H1 (cell line): ENCODE measurements around the gene HCST. TPM values are rescaled to one million over a fixed set of nuclear protein-coding genes. Genes with fewer than 3 reads are reported as not detected.

Experiments used
- CTCF ChIA-PET: fragments of 300-600 bp; sonication (Branson Sonifier 250); formaldehyde crosslinking; loops from one replicate; lab custom pipeline; 2021; ENCODE audit not compliant: partially characterized antibody; lab: Charles Lee
- POLR2A ChIA-PET: fragments of 300-600 bp; sonication (Branson Sonifier 250); formaldehyde crosslinking; loops from one replicate; lab custom pipeline; 2021; ENCODE audit warnings: inconsistent platforms; ENCODE audit not compliant: partially characterized antibody; lab: Charles Lee
- DNase-seq, 2 experiments: peaks; one replicate each; pipeline versions ENCODE4 v3.0.0 to v3.0.0-alpha.2; 2010 to 2022; ENCODE audit warnings: low spot score in 2 of 2, low read depth in 1 of 2, mixed read lengths in 1 of 2
- FAIRE-seq: peaks from 2 replicates; lab custom pipeline; 2011; peaks lifted over from hg19 to GRCh38; lab: Jason Lieb, UNC
- H2AFZ ChIP-seq: 2 replicates; pipeline ENCODE4 v1.8.1; 2012; ENCODE audit warnings: low read length, inconsistent platforms
- H2AK5ac ChIP-seq: 2 replicates; pipeline ENCODE4 v1.6.1; 2013; ENCODE audit warnings: low read depth, low read length
- H2BK120ac ChIP-seq: replicated peaks from 2 replicates; pipeline ENCODE3; 2013; ENCODE audit warnings: low read depth, low read length, inconsistent platforms
- H2BK12ac ChIP-seq: 2 replicates; pipeline ENCODE4 v1.6.1; 2013; ENCODE audit warnings: low read depth, low read length
- H2BK15ac ChIP-seq: 2 replicates; pipeline ENCODE4 v1.6.1; 2013; ENCODE audit warnings: low read length
- H2BK20ac ChIP-seq: 2 replicates; pipeline ENCODE4 v1.6.1; 2013; ENCODE audit warnings: low read length
- H2BK5ac ChIP-seq: 2 replicates; pipeline ENCODE4 v1.6.1; 2013; ENCODE audit warnings: low read depth, low read length
- H3K14ac ChIP-seq: 2 replicates; pipeline ENCODE4 v1.6.1; 2013; ENCODE audit warnings: inconsistent platforms; ENCODE audit not compliant: insufficient read length
- H3K18ac ChIP-seq: 2 replicates; pipeline ENCODE4 v1.6.1; 2013; ENCODE audit warnings: low read length; ENCODE audit errors: extremely low read depth
- H3K23ac ChIP-seq: 2 replicates; pipeline ENCODE4 v1.6.1; 2013; ENCODE audit warnings: inconsistent platforms; ENCODE audit not compliant: insufficient read length
- H3K23me2 ChIP-seq: 2 replicates; pipeline ENCODE4 v1.6.1; 2013; ENCODE audit warnings: low read depth, low read length
- H3K27ac ChIP-seq: 2 replicates; pipeline ENCODE4 v1.6.1; 2011; ENCODE audit warnings: low read depth, low read length, inconsistent platforms
- H3K27me3 ChIP-seq, 4 experiments: replicated peaks in 1 of 4; 1 replicate in 1 of 4; 2 replicates in 3 of 4; pipeline versions ENCODE4 v1.6.1 to v1.8.1; 2011 to 2013; ENCODE audit warnings: low read length in 3 of 4, mild to moderate bottlenecking in 3 of 4, inconsistent platforms in 2 of 4, mixed read lengths in 2 of 4, moderate library complexity in 1 of 4; ENCODE audit not compliant: control insufficient read depth in 3 of 4, insufficient read depth in 3 of 4; ENCODE audit errors: extremely low read depth in 1 of 4
- H3K36me3 ChIP-seq, 4 experiments: 2 replicates each; pipeline versions ENCODE4 v1.6.1 to v1.8.1; 2011 to 2013; ENCODE audit warnings: mild to moderate bottlenecking in 4 of 4, low read length in 3 of 4, moderate library complexity in 2 of 4, control low read depth in 1 of 4, inconsistent platforms in 1 of 4; ENCODE audit not compliant: insufficient read depth in 4 of 4, control insufficient read depth in 2 of 4
- H3K4ac ChIP-seq: replicated peaks from 2 replicates; pipeline ENCODE3; 2013; ENCODE audit warnings: low read length, low read depth, mixed read lengths, inconsistent platforms; ENCODE audit not compliant: insufficient read length
- H3K4me1 ChIP-seq, 4 experiments: replicated peaks in 1 of 4; 1 replicate in 1 of 4; 2 replicates in 3 of 4; pipeline versions ENCODE4 v1.6.1 to v1.8.1; 2011 to 2013; ENCODE audit warnings: low read length in 3 of 4, inconsistent platforms in 2 of 4, mixed read lengths in 1 of 4; ENCODE audit not compliant: insufficient read depth in 4 of 4, control insufficient read depth in 3 of 4
- H3K4me2 ChIP-seq, 2 experiments: 2 replicates each; pipeline versions ENCODE4 v1.6.1 to v1.8.1; 2011 to 2013; ENCODE audit warnings: low read depth in 2 of 2, low read length in 2 of 2, control low read depth in 1 of 2, inconsistent platforms in 1 of 2, mild to moderate bottlenecking in 1 of 2; ENCODE audit not compliant: insufficient read depth in 1 of 2
- H3K4me3 ChIP-seq, 4 experiments: fragments of 200-600, 300-600 bp in 1 of 4; sonication (generic), shearing (Covaris generic), sonication (Bioruptor Twin) in 1 of 4; 2 replicates each; pipeline versions ENCODE4 v1.5.1 to v1.8.1; 2011 to 2016; ENCODE audit warnings: low read length in 4 of 4, low read depth in 3 of 4, control low read depth in 2 of 4, inconsistent platforms in 2 of 4, mild to moderate bottlenecking in 2 of 4, mixed read lengths in 1 of 4, moderate library complexity in 1 of 4; ENCODE audit not compliant: insufficient read depth in 2 of 4; ENCODE audit errors: extremely low read depth in 1 of 4
- H3K56ac ChIP-seq: replicated peaks from 2 replicates; pipeline ENCODE3; 2013; ENCODE audit warnings: low read depth, mild to moderate bottlenecking, mixed read lengths, low read length, inconsistent platforms; ENCODE audit not compliant: insufficient read length
- H3K79me1 ChIP-seq: 2 replicates; pipeline ENCODE4 v1.6.1; 2013; ENCODE audit warnings: low read depth, low read length, control low read depth
- H3K79me2 ChIP-seq, 2 experiments: 2 replicates each; pipeline versions ENCODE4 v1.6.1 to v1.8.1; 2012 to 2013; ENCODE audit warnings: low read length in 2 of 2, mild to moderate bottlenecking in 2 of 2, inconsistent platforms in 1 of 2; ENCODE audit not compliant: insufficient read depth in 2 of 2, control insufficient read depth in 1 of 2
- H3K9ac ChIP-seq, 4 experiments: replicated peaks in 1 of 4; 1 replicate in 1 of 4; 2 replicates in 3 of 4; pipeline versions ENCODE4 v1.6.1 to v1.8.1; 2011 to 2013; ENCODE audit warnings: low read depth in 3 of 4, low read length in 3 of 4, control low read depth in 2 of 4, mild to moderate bottlenecking in 2 of 4, moderate library complexity in 2 of 4, inconsistent platforms in 1 of 4; ENCODE audit errors: extremely low read depth in 1 of 4
- H3K9me3 ChIP-seq, 2 experiments: 2 replicates each; pipeline versions ENCODE4 v1.6.1 to v1.8.1; 2012 to 2013; ENCODE audit warnings: mild to moderate bottlenecking in 2 of 2, moderate library complexity in 2 of 2, control low read depth in 1 of 2, inconsistent platforms in 1 of 2, low read depth in 1 of 2, low read length in 1 of 2, mixed read lengths in 1 of 2; ENCODE audit not compliant: insufficient read depth in 2 of 2
- H4K20me1 ChIP-seq, 2 experiments: replicated peaks in 1 of 2; 2 replicates each; pipeline versions ENCODE3 to v1.8.1; 2011 to 2013; ENCODE audit warnings: inconsistent platforms in 2 of 2, low read length in 2 of 2, mild to moderate bottlenecking in 1 of 2; ENCODE audit not compliant: insufficient read depth in 2 of 2, control insufficient read depth in 1 of 2
- H4K5ac ChIP-seq: 2 replicates; pipeline ENCODE4 v1.6.1; 2013; ENCODE audit warnings: low read length, low read depth, mixed read lengths, inconsistent platforms; ENCODE audit not compliant: insufficient read length
- H4K8ac ChIP-seq: 2 replicates; pipeline ENCODE4 v1.8.0; 2013; ENCODE audit warnings: mild to moderate bottlenecking, moderate library complexity, low read length, inconsistent platforms; ENCODE audit not compliant: insufficient read depth; ENCODE audit errors: extremely low read depth
- H4K91ac ChIP-seq: replicated peaks from 2 replicates; pipeline ENCODE3; 2013; ENCODE audit warnings: low read length, mixed read lengths, inconsistent platforms; ENCODE audit not compliant: insufficient read length
- CTCF ChIP-seq, 3 experiments: IDR thresholded peaks; 1 replicate in 2 of 3; 2 replicates in 1 of 3; pipeline versions ENCODE4 v1.5.1 to v1.6.1; 2011; ENCODE audit warnings: low read length in 3 of 3, mild to moderate bottlenecking in 3 of 3, inconsistent platforms in 2 of 3, low read depth in 1 of 3, moderate library complexity in 1 of 3; ENCODE audit not compliant: insufficient read depth in 1 of 3; ENCODE audit errors: control extremely low read depth in 1 of 3
- RAD21 ChIP-seq, 2 experiments: IDR thresholded peaks in 1 of 2; conservative IDR thresholded peaks in 1 of 2; 2 replicates each; pipeline ENCODE4 v1.6.1; 2011; ENCODE audit warnings: low read depth in 2 of 2, low read length in 2 of 2, improper control_type of control experiment in 1 of 2, inconsistent platforms in 1 of 2, mild to moderate bottlenecking in 1 of 2, moderate library complexity in 1 of 2
- ZNF274 ChIP-seq: IDR thresholded peaks from 2 replicates; pipeline ENCODE4 v1.7.0; 2012; ENCODE audit warnings: low read length, borderline replicate concordance; ENCODE audit errors: extremely low read depth
- WGBS, 2 experiments: shearing (Covaris generic) in 1 of 2; methylation state at CpG; one replicate each; pipeline versions ENCODE4 v1.1.6 to v1.1.7; 2013 to 2015; ENCODE audit warnings: low lambda C conversion rate in 2 of 2, mixed read lengths in 2 of 2, inconsistent platforms in 1 of 2, low coverage in 1 of 2, missing lambda C conversion rate in 1 of 2; ENCODE audit not compliant: insufficient replicate concordance in 2 of 2, insufficient coverage in 1 of 2, insufficient read length in 1 of 2; ENCODE audit errors: extremely low coverage in 1 of 2, missing lambda C conversion rate in 1 of 2; 5-methylcytosine and 5-hydroxymethylcytosine counted together
- polyA plus RNA-seq, 7 experiments: library from polyadenylated mRNA; depleted of rRNA in 3 of 7; stranded (reverse) in 5 of 7; unstranded in 2 of 7; fragments of >200 nt in 5 of 7; fragments of 200-250 nt in 2 of 7; gene quantifications; 1 replicate in 5 of 7; 2 replicates in 1 of 7; 4 replicates in 1 of 7; pipeline versions ENCODE4 v1.2.1 to v1.2.3, GENCODE V29; 2011 to 2013; ENCODE audit warnings: missing spikeins in 2 of 7, mixed read lengths in 2 of 7
- total RNA-seq: library from RNA; stranded (reverse); fragmentation: NEBNext Ultra II Directional; extraction: Animal tissue kit (Norgen Biotek cat#: 25700); gene quantifications from 2 replicates; pipeline ENCODE4 v1.2.1, GENCODE V29; 2021

HCST gene
- total and polyA plus RNA-seq, 2 of the 8 experiments (the other 6 are each of a cell fraction or from before 2014, with no cell fraction given), result 2.8 TPM; not detected in 1

- no peak overlapping the region for H2AK5ac ChIP-seq
- H3K4me1 ChIP-seq, result peaks cover 0 to 17% (median 7%) of the 10 kb centered on the region in 4 experiments; a peak in 4 of 7 replicates
- no peak for DNase-seq
- no peak overlapping the region for H3K4ac ChIP-seq
- WGBS, 2 experiments, result 61% methylated on average over 3 of the region's 3 CpGs; no CpG with 5 or more reads in 1 of the 2 experiments
- POLR2A ChIA-PET, result interaction anchor here (1.1 kb wide), 1 partner anchor 203 kb away, joined by 3 read pairs; no protein-coding TSS in a partner anchor
- H3K56ac ChIP-seq, result no peak overlapping the region
- no peak overlapping the region for H4K91ac ChIP-seq
- no peak overlapping the region for H2BK15ac ChIP-seq
- no peaks in the 10 kb centered on the region for H4K20me1 ChIP-seq
- peak overlapping the region; percentile 32; the same call in 1 of the 2 replicates for H2BK20ac ChIP-seq
- FAIRE-seq, result no peak
- no peaks in the 10 kb centered on the region for H3K36me3 ChIP-seq
- peak; percentile 53 to 58 (median 54) for TF ChIP-seq CTCF (IDR thresholded peaks at IDR 0.05; ENCODE audit: control extremely low read depth in 1 of 3, insufficient read depth in 1 of 3, low read depth in 1 of 3, low read length in 3 of 3)
- peak; percentile 75 to 83 for TF ChIP-seq RAD21 (IDR thresholded peaks at IDR 0.05 in 1 of 2, conservative IDR thresholded peaks at IDR 0.05 in 1 of 2; ENCODE audit: low read depth in 2 of 2, low read length in 2 of 2)
- TF ChIP-seq ZNF274, result no peak
- no peak overlapping the region for H4K5ac ChIP-seq
- no peak overlapping the region for H3K14ac ChIP-seq
- no peak overlapping the region for H3K4me2 ChIP-seq
- no peak overlapping the region for H3K23ac ChIP-seq
- H3K23me2 ChIP-seq, result no peaks in the 10 kb centered on the region
- no peak overlapping the region for H3K18ac ChIP-seq
- no peak overlapping the region for H3K4me3 ChIP-seq
- H2BK12ac ChIP-seq, result no peak overlapping the region
- H2BK5ac ChIP-seq, result no peak overlapping the region
- H2AFZ ChIP-seq, result no peak overlapping the region
- H3K79me1 ChIP-seq, result no peaks in the 10 kb centered on the region
- no peak overlapping the region for H4K8ac ChIP-seq
- no peak overlapping the region for H3K27ac ChIP-seq
- H3K27me3 ChIP-seq, result no peaks in the 10 kb centered on the region
- CTCF ChIA-PET, result interaction anchor here (0.8 to 2.0 kb wide), 10 partner anchors 10 to 127 kb away, joined by 3 to 11 read pairs (median 4); no protein-coding TSS in a partner anchor
- H2BK120ac ChIP-seq, result no peak overlapping the region
- no peak overlapping the region for H3K9ac ChIP-seq
- H3K9me3 ChIP-seq, result no peaks in the 10 kb centered on the region
- H3K79me2 ChIP-seq, result no peaks in the 10 kb centered on the region
Observed at GRCh38 chr19:35911173-35911572, 8.8 kb downstream of the HCST start.
